K562 (cell line): ENCODE results near the gene ELOVL7. TPM values are rescaled to one million over a fixed set of nuclear protein-coding genes. Genes with fewer than 3 reads are reported as not detected.

Source experiments
- CBFA2T3 ChIP-seq: fragments of 450-650 bp; IDR thresholded peaks from 2 replicates; pipeline ENCODE4 v1.6.1; 2017
- CBX1 ChIP-seq: sonication (generic); IDR thresholded peaks from 2 replicates; pipeline ENCODE4 v1.6.1; 2016; ENCODE audit warnings: antibody characterized with exemption, low read depth, mild to moderate bottlenecking
- CREB1 ChIP-seq, 2 experiments: sonication (generic) in 1 of 2; formaldehyde crosslinking in 1 of 2; IDR thresholded peaks; 2 replicates each; pipeline versions ENCODE4 v1.6.1 to v1.8.0; 2012 to 2022; ENCODE audit warnings: inconsistent platforms in 1 of 2, mild to moderate bottlenecking in 1 of 2, missing genetic modification reagents in 1 of 2, moderate library complexity in 1 of 2
- DLX4 ChIP-seq: fragments of 250-450 bp; sonication (Bioruptor Pico); IDR thresholded peaks from 2 replicates; pipeline ENCODE4 v1.6.1; 2021; ENCODE audit warnings: mild to moderate bottlenecking
- ELF2 ChIP-seq: fragments of 250-450 bp; sonication (Bioruptor Pico); IDR thresholded peaks from 2 replicates; pipeline ENCODE4 v1.5.0; 2021; ENCODE audit warnings: mild to moderate bottlenecking
- FOSL1 ChIP-seq: fragments of 200-800 bp; sonication (Bioruptor generic); conservative IDR thresholded peaks from 2 replicates; pipeline ENCODE4 v1.6.1; 2016; ENCODE audit warnings: missing genetic modification characterization, missing compliant biosample characterization
- KLF16 ChIP-seq: IDR thresholded peaks from 2 replicates; pipeline ENCODE4 v1.6.1; 2016; ENCODE audit warnings: antibody characterized with exemption
- MECOM ChIP-seq: fragments of 250-450 bp; sonication (Bioruptor Pico); IDR thresholded peaks from 2 replicates; pipeline ENCODE4 v1.8.0; 2022; ENCODE audit warnings: inconsistent platforms
- NEUROD1 ChIP-seq: fragments of 150-350 bp; IDR thresholded peaks from 2 replicates; pipeline ENCODE4 v1.6.1; 2014; ENCODE audit warnings: borderline replicate concordance, low read length, low read depth; ENCODE audit not compliant: partially characterized antibody
- NFATC3 ChIP-seq: fragments of 450-650 bp; IDR thresholded peaks from 2 replicates; pipeline ENCODE4 v1.6.1; 2017; ENCODE audit warnings: mild to moderate bottlenecking
- SETDB1 ChIP-seq: IDR thresholded peaks from one replicate; pipeline ENCODE4 v1.6.1; 2012; ENCODE audit warnings: low read length, control low read depth, inconsistent platforms
- SLC30A9 ChIP-seq: fragments of 250-450 bp; sonication (Bioruptor Pico); IDR thresholded peaks from 2 replicates; pipeline ENCODE4 v1.8.0; 2022; ENCODE audit warnings: mild to moderate bottlenecking, moderate library complexity
- SOX6 ChIP-seq: fragments of 450-650 bp; IDR thresholded peaks from 2 replicates; pipeline ENCODE4 v1.6.1; 2014; ENCODE audit warnings: mild to moderate bottlenecking
- SRSF1 ChIP-seq: fragments of 200-400 bp; formaldehyde crosslinking; IDR thresholded peaks from 2 replicates; pipeline ENCODE4 v1.6.1; 2017; ENCODE audit warnings: mild to moderate bottlenecking, low read depth, low read length, moderate library complexity
- YBX1 ChIP-seq: fragments of 450-650 bp; IDR thresholded peaks from 2 replicates; pipeline ENCODE4 v1.7.1; 2016; ENCODE audit warnings: mild to moderate bottlenecking
- ZFP30 ChIP-seq: fragments of 250-450 bp; sonication (Bioruptor Pico); IDR thresholded peaks from 2 replicates; pipeline ENCODE4 v1.8.0; 2022; ENCODE audit warnings: moderate library complexity, mild to moderate bottlenecking, inconsistent platforms, borderline replicate concordance
- ZNF311 ChIP-seq: fragments of 250-450 bp; sonication (Bioruptor Pico); IDR thresholded peaks from 2 replicates; pipeline ENCODE4 v1.4.0; 2020; ENCODE audit warnings: mild to moderate bottlenecking, moderate library complexity
- ZNF436 ChIP-seq: fragments of 250-450, 450-650 bp; sonication (Bioruptor Pico); formaldehyde crosslinking; IDR thresholded peaks from 2 replicates; pipeline ENCODE4 v1.7.0; 2020; ENCODE audit warnings: mild to moderate bottlenecking
- ZZZ3 ChIP-seq: fragments of 450-650 bp; IDR thresholded peaks from 2 replicates; pipeline ENCODE4 v1.6.1; 2016; ENCODE audit warnings: antibody characterized with exemption, mild to moderate bottlenecking, moderate library complexity
- polyA plus RNA-seq, 8 experiments: library from polyadenylated mRNA; depleted of rRNA in 4 of 8; stranded (reverse) in 5 of 8; unstranded in 3 of 8; fragments of >200 nt; fragmentation: Nextera tagmentation in 2 of 8; fragmentation: Illumina TruSeq in 1 of 8; extraction: Ambion mirVana in 2 of 8; extraction: Trizol in 1 of 8; gene quantifications; 2 replicates each; pipeline versions ENCODE4 v1.2.1 to v1.2.3, GENCODE V29; 2011 to 2014; ENCODE audit warnings: inconsistent platforms in 1 of 8, missing spikeins in 1 of 8
- total RNA-seq, 7 experiments: library from RNA; depleted of rRNA in 6 of 7; stranded (reverse); fragments of >200 nt in 6 of 7; fragmentation: Illumina TruSeq in 2 of 7; extraction: Trizol in 2 of 7; gene quantifications; 2 replicates each; pipeline versions ENCODE4 v1.2.1 to v1.2.3, GENCODE V29; 2011 to 2021; ENCODE audit warnings: low replicate concordance in 1 of 7
- TF ChIP-seq, protein P1 (sequence below), 2 experiments: fragments of 450-650 bp in 1 of 2; sonication (generic) in 1 of 2; formaldehyde crosslinking in 1 of 2; IDR thresholded peaks in 1 of 2; conservative IDR thresholded peaks in 1 of 2; 2 replicates each; pipeline versions ENCODE4 v1.6.1 to v1.8.1; 2016 to 2023; ENCODE audit warnings: mild to moderate bottlenecking in 2 of 2, moderate library complexity in 2 of 2, inconsistent platforms in 1 of 2, missing genetic modification reagents in 1 of 2
- TF ChIP-seq, protein P2 (sequence below): fragments of 250-450 bp; sonication (Bioruptor Pico); IDR thresholded peaks from 2 replicates; pipeline ENCODE4 v1.4.0; 2020
- TF ChIP-seq, protein P3 (sequence below): fragments of 450-650 bp; formaldehyde crosslinking; IDR thresholded peaks from 2 replicates; pipeline ENCODE4 v1.4.0; 2022; ENCODE audit warnings: missing genetic modification characterization
- TF ChIP-seq, protein P4 (sequence below): fragments of 450-650 bp; IDR thresholded peaks from 2 replicates; pipeline ENCODE4 v1.6.1; 2016; ENCODE audit warnings: borderline replicate concordance

ELOVL7 gene
- total and polyA plus RNA-seq, 9 of the 15 experiments (the other 6 are each of a cell fraction or from before 2014, with no cell fraction given) = 4.5 to 12.3 (median 6.9) TPM

DNA sequence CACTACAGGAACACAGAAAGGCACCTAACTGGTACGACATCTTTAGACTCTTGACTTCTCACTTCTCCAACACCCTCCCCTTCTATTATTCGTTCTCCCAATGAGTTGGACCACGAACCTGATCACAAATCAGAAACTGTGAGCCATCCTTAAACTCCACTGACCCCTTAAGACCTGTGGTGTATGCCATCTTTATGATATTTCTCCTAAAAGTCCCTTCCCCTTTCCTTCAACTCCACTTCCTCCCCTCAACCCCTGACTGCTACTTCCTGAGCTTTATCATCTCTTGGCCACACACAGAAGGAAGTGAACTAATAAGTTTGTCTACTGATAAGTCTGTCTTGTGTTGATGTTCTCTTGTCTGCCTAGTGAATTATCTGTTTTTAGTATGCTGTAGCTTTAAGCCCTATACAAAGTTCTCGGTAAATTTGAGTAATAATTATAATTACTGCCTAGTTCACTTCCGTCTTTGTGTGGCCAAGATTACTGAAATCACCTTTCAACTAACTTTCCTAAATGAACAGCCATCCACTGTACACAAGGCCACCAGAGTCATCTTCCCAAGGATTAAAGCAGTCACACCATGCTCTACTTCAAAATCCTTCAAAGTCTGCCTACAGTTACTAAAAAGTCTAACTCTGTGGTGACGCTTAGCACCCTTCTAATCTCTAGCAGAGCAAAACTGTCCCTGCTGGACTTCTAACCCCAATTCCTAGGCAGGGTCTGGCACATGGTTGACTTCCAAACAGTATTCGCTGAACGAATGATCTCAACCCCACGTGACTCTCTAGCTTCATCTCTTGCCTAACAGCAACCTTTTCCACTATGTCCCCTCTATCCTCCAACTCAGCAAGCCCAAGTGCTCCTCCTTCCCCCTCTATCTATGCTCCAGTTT, 23.2 kb downstream of the ELOVL7 start (continued):
- TF ChIP-seq, protein P1, sequence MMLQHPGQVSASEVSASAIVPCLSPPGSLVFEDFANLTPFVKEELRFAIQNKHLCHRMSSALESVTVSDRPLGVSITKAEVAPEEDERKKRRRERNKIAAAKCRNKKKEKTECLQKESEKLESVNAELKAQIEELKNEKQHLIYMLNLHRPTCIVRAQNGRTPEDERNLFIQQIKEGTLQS (IDR thresholded peaks at IDR 0.05) = peak; percentile 22; the same call in 1 of the 2 replicates
- TF ChIP-seq, protein P1 (CRISPR knock-in tag; conservative IDR thresholded peaks at IDR 0.05) = no peak
- TF ChIP-seq ZNF311 (CRISPR knock-in tag) (no peak), SETDB1 (no peak), SLC30A9 (no peak), NFATC3 (no peak), CREB1 (IDR thresholded peaks at IDR 0.05) (no peak), CREB1 (CRISPR knock-in tag; IDR thresholded peaks at IDR 0.05) (0 out of 2 replicates have a peak, but pooled peaks have one; percentile 29), MECOM (CRISPR knock-in tag) (no peak), ZZZ3 (no peak), CBX1 (no peak), SRSF1 (no peak), FOSL1 (tag) (peak; percentile 37; the same call in 1 of the 2 replicates), ELF2 (CRISPR knock-in tag) (no peak), SOX6 (peak; percentile 79), NEUROD1 (no peak), CBFA2T3 (peak; percentile 93), ZNF436 (CRISPR knock-in tag) (no peak), DLX4 (CRISPR knock-in tag) (no peak), ZFP30 (CRISPR knock-in tag) (no peak), KLF16 (peak; percentile 64; the same call in 1 of the 2 replicates), YBX1 (no peak)
- TF ChIP-seq, protein P2, sequence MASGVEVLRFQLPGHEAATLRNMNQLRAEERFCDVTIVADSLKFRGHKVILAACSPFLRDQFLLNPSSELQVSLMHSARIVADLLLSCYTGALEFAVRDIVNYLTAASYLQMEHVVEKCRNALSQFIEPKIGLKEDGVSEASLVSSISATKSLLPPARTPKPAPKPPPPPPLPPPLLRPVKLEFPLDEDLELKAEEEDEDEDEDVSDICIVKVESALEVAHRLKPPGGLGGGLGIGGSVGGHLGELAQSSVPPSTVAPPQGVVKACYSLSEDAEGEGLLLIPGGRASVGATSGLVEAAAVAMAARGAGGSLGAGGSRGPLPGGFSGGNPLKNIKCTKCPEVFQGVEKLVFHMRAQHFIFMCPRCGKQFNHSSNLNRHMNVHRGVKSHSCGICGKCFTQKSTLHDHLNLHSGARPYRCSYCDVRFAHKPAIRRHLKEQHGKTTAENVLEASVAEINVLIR = peak; percentile 43; the same call in 1 of the 2 replicates
- TF ChIP-seq, protein P3, sequence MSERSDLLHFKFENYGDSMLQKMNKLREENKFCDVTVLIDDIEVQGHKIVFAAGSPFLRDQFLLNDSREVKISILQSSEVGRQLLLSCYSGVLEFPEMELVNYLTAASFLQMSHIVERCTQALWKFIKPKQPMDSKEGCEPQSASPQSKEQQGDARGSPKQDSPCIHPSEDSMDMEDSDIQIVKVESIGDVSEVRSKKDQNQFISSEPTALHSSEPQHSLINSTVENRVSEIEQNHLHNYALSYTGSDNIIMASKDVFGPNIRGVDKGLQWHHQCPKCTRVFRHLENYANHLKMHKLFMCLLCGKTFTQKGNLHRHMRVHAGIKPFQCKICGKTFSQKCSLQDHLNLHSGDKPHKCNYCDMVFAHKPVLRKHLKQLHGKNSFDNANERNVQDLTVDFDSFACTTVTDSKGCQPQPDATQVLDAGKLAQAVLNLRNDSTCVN (CRISPR knock-in tag) = 0 out of 2 replicates have a peak, but pooled peaks have one; percentile 77
- TF ChIP-seq, protein P4, sequence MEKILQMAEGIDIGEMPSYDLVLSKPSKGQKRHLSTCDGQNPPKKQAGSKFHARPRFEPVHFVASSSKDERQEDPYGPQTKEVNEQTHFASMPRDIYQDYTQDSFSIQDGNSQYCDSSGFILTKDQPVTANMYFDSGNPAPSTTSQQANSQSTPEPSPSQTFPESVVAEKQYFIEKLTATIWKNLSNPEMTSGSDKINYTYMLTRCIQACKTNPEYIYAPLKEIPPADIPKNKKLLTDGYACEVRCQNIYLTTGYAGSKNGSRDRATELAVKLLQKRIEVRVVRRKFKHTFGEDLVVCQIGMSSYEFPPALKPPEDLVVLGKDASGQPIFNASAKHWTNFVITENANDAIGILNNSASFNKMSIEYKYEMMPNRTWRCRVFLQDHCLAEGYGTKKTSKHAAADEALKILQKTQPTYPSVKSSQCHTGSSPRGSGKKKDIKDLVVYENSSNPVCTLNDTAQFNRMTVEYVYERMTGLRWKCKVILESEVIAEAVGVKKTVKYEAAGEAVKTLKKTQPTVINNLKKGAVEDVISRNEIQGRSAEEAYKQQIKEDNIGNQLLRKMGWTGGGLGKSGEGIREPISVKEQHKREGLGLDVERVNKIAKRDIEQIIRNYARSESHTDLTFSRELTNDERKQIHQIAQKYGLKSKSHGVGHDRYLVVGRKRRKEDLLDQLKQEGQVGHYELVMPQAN = no peak
